SK-N-SH (cell line): ENCODE measurements around the gene DDAH1. TPM values are rescaled to one million over a fixed set of nuclear protein-coding genes. Genes with fewer than 3 reads are reported as not detected.

ENCODE experiments used
- CTCF ChIA-PET: fragments of 300-600, 350-600 bp; formaldehyde crosslinking; extraction: SDS; loops from one replicate; lab custom pipeline; 2021; lab: Yijun Ruan, JAX
- POLR2A ChIA-PET: fragments of 350-600 bp; sonication (Branson Sonifier 250); formaldehyde crosslinking; extraction: SDS; loops from one replicate; lab custom pipeline; 2020; ENCODE audit warnings: antibody characterized with exemption, inconsistent platforms; lab: Yijun Ruan, JAX
- DNase-seq: peaks from one replicate; pipeline ENCODE4 v3.0.0; 2012
- H2AFZ ChIP-seq: fragments of 200-600 bp; sonication (generic); 2 replicates; pipeline ENCODE4 v1.8.1; 2016; ENCODE audit warnings: antibody characterized with exemption, mild to moderate bottlenecking, low read depth
- H3F3A ChIP-seq: fragments of 200-600 bp; sonication (generic); replicated peaks from 2 replicates; pipeline ENCODE3; 2016; ENCODE audit warnings: antibody characterized with exemption, mild to moderate bottlenecking; ENCODE audit not compliant: insufficient read depth
- H3K27ac ChIP-seq, 2 experiments: fragments of 200-500 bp in 1 of 2; fragments of 200-600 bp in 1 of 2; sonication (Bioruptor generic) in 1 of 2; sonication (generic), shearing (Covaris generic) in 1 of 2; 2 replicates each; pipeline versions ENCODE4 v1.5.1 to v1.6.1; 2014 to 2016; ENCODE audit warnings: low read depth in 2 of 2, inconsistent platforms in 1 of 2, low read length in 1 of 2, mild to moderate bottlenecking in 1 of 2, mixed read lengths in 1 of 2
- H3K27me3 ChIP-seq: fragments of 200-600 bp; sonication (generic), shearing (Covaris generic); 2 replicates; pipeline ENCODE4 v1.6.1; 2016; ENCODE audit warnings: mixed run types; ENCODE audit not compliant: insufficient read depth
- H3K36me3 ChIP-seq, 2 experiments: fragments of 200-500 bp in 1 of 2; fragments of 200-600 bp in 1 of 2; sonication (Bioruptor generic) in 1 of 2; sonication (generic) in 1 of 2; replicated peaks in 1 of 2; 2 replicates each; pipeline versions ENCODE3 to v1.5.1; 2014 to 2016; ENCODE audit warnings: low read length in 1 of 2, mild to moderate bottlenecking in 1 of 2; ENCODE audit not compliant: insufficient read depth in 2 of 2, control insufficient read depth in 1 of 2
- H3K4me1 ChIP-seq, 2 experiments: fragments of 200-500 bp in 1 of 2; fragments of 200-600 bp in 1 of 2; sonication (Bioruptor generic) in 1 of 2; sonication (generic), shearing (Covaris generic) in 1 of 2; 2 replicates each; pipeline versions ENCODE4 v1.5.1 to v1.6.1; 2014 to 2016; ENCODE audit warnings: low read depth in 1 of 2, low read length in 1 of 2, mixed run types in 1 of 2; ENCODE audit not compliant: insufficient read depth in 2 of 2, control insufficient read depth in 1 of 2
- H3K4me2 ChIP-seq: fragments of 200-600 bp; sonication (generic), shearing (Covaris generic); 2 replicates; pipeline ENCODE4 v1.6.1; 2017; ENCODE audit warnings: mixed run types
- H3K4me3 ChIP-seq, 2 experiments: fragments of 200-500 bp in 1 of 2; fragments of 200-600 bp in 1 of 2; sonication (Bioruptor generic) in 1 of 2; sonication (generic), shearing (Covaris generic) in 1 of 2; 2 replicates each; pipeline versions ENCODE4 v1.5.1 to v1.8.1; 2014 to 2016; ENCODE audit warnings: low read depth in 2 of 2, inconsistent platforms in 1 of 2, low read length in 1 of 2, mild to moderate bottlenecking in 1 of 2, mixed read lengths in 1 of 2, moderate library complexity in 1 of 2
- H3K79me2 ChIP-seq: fragments of 200-600 bp; sonication (generic); 2 replicates; pipeline ENCODE4 v1.8.1; 2017; ENCODE audit warnings: mild to moderate bottlenecking; ENCODE audit not compliant: insufficient read depth
- H3K9ac ChIP-seq: fragments of 200-600 bp; sonication (generic); 2 replicates; pipeline ENCODE4 v1.6.1; 2017; ENCODE audit warnings: mixed run types
- H3K9me2 ChIP-seq: fragments of 200-600 bp; sonication (generic); 2 replicates; pipeline ENCODE4 v1.6.1; 2017; ENCODE audit warnings: mixed run types
- H3K9me3 ChIP-seq: fragments of 200-600 bp; sonication (generic); 2 replicates; pipeline ENCODE4 v1.6.1; 2017; ENCODE audit warnings: mixed run types, mild to moderate bottlenecking, moderate library complexity
- H4K20me1 ChIP-seq: fragments of 200-600 bp; sonication (generic); 2 replicates; pipeline ENCODE4 v1.6.1; 2017; ENCODE audit warnings: mild to moderate bottlenecking, mixed run types; ENCODE audit not compliant: insufficient read depth
- CHD2 ChIP-seq: fragments of 150-350 bp; IDR thresholded peaks from 2 replicates; pipeline ENCODE4 v1.6.1; 2018; ENCODE audit warnings: low read length; ENCODE audit not compliant: partially characterized antibody
- ELF1 ChIP-seq: IDR thresholded peaks from 2 replicates; pipeline ENCODE4 v1.4.0; 2012
- FOSL2 ChIP-seq: IDR thresholded peaks from 2 replicates; pipeline ENCODE4 v1.4.0; 2012; ENCODE audit warnings: low read depth, mild to moderate bottlenecking, moderate library complexity, borderline replicate concordance
- FOXM1 ChIP-seq: IDR thresholded peaks from 2 replicates; pipeline ENCODE4 v1.4.0; 2012; ENCODE audit warnings: low read depth, mild to moderate bottlenecking
- NFIC ChIP-seq: IDR thresholded peaks from 2 replicates; pipeline ENCODE4 v1.4.0; 2012; ENCODE audit warnings: borderline replicate concordance
- RAD21 ChIP-seq: IDR thresholded peaks from 2 replicates; pipeline ENCODE4 v1.6.1; 2012; ENCODE audit warnings: mild to moderate bottlenecking, low read length
- RCOR1 ChIP-seq: fragments of 150-350 bp; IDR thresholded peaks from 2 replicates; pipeline ENCODE4 v1.6.1; 2017; ENCODE audit warnings: antibody characterized with exemption, low read length
- RXRA ChIP-seq: IDR thresholded peaks from 2 replicates; pipeline ENCODE4 v1.4.0; 2012; ENCODE audit warnings: low read depth, mild to moderate bottlenecking, borderline replicate concordance
- SIN3A ChIP-seq: IDR thresholded peaks from 2 replicates; pipeline ENCODE4 v1.6.1; 2012; ENCODE audit warnings: low read depth, mild to moderate bottlenecking, low read length, moderate library complexity, borderline replicate concordance
- SMC3 ChIP-seq: IDR thresholded peaks from 2 replicates; pipeline ENCODE4 v1.6.1; 2012; ENCODE audit warnings: low read depth, low read length, improper control_type of control experiment
- TAF1 ChIP-seq: IDR thresholded peaks from 2 replicates; pipeline ENCODE4 v1.6.1; 2012; ENCODE audit warnings: low read depth, mild to moderate bottlenecking, low read length, moderate library complexity, borderline replicate concordance
- TEAD4 ChIP-seq: IDR thresholded peaks from 2 replicates; pipeline ENCODE4 v1.4.0; 2012; ENCODE audit warnings: mild to moderate bottlenecking, borderline replicate concordance; ENCODE audit not compliant: insufficient read depth
- YY1 ChIP-seq: IDR thresholded peaks from 2 replicates; pipeline ENCODE4 v1.4.0; 2012; ENCODE audit warnings: low read depth, mild to moderate bottlenecking
- WGBS: methylation state at CpG from one replicate; pipeline ENCODE4 v1.1.6; 2017; ENCODE audit warnings: low lambda C conversion rate; 5-methylcytosine and 5-hydroxymethylcytosine counted together
- polyA plus RNA-seq, 3 experiments: library from polyadenylated mRNA; depleted of rRNA; stranded (reverse); fragments of >200 nt; gene quantifications; 2 replicates each; pipeline ENCODE4 v1.2.3, GENCODE V29; 2012
- TF ChIP-seq, protein P1 (sequence below): IDR thresholded peaks from 2 replicates; pipeline ENCODE4 v1.6.1; 2012; ENCODE audit warnings: mild to moderate bottlenecking, low read depth, low read length, moderate library complexity
- TF ChIP-seq, protein P2 (sequence below): fragments of 150-350 bp; IDR thresholded peaks from 2 replicates; pipeline ENCODE4 v1.6.1; 2017; ENCODE audit warnings: antibody characterized with exemption, low read length, low read depth, borderline replicate concordance
- TF ChIP-seq, protein P3 (sequence below): IDR thresholded peaks from 2 replicates; pipeline ENCODE4 v1.4.0; 2012; ENCODE audit warnings: low read depth, borderline replicate concordance
- TF ChIP-seq, protein P4 (sequence below): IDR thresholded peaks from 2 replicates; pipeline ENCODE4 v1.4.0; 2012; ENCODE audit warnings: low read depth

The DDAH1 gene
- polyA plus RNA-seq, 1 of the 3 experiments (the other 2 are of a cell fraction): 64.3 TPM

DNA sequence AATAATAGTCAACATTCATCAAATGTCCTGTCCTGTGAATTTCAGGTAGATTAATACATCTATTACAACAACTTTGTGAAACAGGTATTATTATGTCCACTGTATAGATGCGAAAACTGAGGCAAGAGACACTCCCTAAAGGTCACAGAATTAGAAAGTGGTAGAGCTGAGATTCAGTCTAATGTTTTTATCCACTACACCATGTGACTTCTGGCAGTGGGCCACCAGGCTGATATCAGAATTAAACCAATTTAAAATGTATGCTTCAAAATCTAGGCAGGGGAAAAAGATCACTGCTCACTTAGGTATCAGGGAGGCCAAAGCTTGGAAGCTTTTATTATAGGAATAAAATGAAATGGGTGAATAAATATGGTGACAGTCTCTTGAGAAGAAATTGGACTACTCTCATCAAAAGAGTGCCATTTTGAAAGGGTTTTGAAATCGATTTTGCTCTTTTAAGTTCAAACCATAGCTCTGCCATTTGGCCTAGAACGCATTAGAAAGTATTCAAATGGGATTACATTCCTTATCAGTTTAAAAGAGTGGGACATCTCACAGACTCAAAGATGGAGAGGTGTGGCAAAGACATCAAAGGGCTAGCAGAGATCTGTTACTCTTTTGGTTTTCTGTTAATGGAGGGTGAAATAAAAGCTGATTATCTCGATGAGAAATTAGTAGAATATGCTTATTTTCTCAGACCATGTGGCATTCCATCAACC lies 1.9 kb downstream of the DDAH1 start:
- Histone ChIP-seq H3K36me3 (no peaks in the 10 kb centered on the region), H4K20me1 (peaks cover 4% of the 10 kb centered on the region; the same call in 1 of the 2 replicates), H3K79me2 (peaks cover 99% of the 10 kb centered on the region), H3K27ac (peak overlapping the region; percentile 88 to 96), H3K9me3 (no peaks in the 10 kb centered on the region), H3K4me3 (peak overlapping the region; percentile 80), H3K9me2 (no peaks in the 10 kb centered on the region), H3F3A (peaks cover 3% of the 10 kb centered on the region), H3K9ac (peak overlapping the region; percentile 98), H3K4me2 (peak overlapping the region; percentile 88), H3K27me3 (no peaks in the 10 kb centered on the region), H2AFZ (no peak overlapping the region), H3K4me1 (peaks cover 33 to 47% of the 10 kb centered on the region in 2 experiments)
- 41% methylated on average over 4 of the region's 4 CpGs for WGBS
- CTCF ChIA-PET: interaction anchor here (0.7 to 8.8 kb wide), 11 partner anchors 13 to 240 kb away, joined by 3 to 69 read pairs (median 3); partner anchors contain the start of gene CCN1
- POLR2A ChIA-PET: interaction anchor here (0.6 to 1.5 kb wide), 2 partner anchors 28 to 39 kb away, joined by 3 read pairs; no protein-coding TSS in a partner anchor
- 0 out of 2 replicates have a peak, but pooled peaks have one; percentile 50 for TF ChIP-seq YY1
- TF ChIP-seq, protein P1, sequence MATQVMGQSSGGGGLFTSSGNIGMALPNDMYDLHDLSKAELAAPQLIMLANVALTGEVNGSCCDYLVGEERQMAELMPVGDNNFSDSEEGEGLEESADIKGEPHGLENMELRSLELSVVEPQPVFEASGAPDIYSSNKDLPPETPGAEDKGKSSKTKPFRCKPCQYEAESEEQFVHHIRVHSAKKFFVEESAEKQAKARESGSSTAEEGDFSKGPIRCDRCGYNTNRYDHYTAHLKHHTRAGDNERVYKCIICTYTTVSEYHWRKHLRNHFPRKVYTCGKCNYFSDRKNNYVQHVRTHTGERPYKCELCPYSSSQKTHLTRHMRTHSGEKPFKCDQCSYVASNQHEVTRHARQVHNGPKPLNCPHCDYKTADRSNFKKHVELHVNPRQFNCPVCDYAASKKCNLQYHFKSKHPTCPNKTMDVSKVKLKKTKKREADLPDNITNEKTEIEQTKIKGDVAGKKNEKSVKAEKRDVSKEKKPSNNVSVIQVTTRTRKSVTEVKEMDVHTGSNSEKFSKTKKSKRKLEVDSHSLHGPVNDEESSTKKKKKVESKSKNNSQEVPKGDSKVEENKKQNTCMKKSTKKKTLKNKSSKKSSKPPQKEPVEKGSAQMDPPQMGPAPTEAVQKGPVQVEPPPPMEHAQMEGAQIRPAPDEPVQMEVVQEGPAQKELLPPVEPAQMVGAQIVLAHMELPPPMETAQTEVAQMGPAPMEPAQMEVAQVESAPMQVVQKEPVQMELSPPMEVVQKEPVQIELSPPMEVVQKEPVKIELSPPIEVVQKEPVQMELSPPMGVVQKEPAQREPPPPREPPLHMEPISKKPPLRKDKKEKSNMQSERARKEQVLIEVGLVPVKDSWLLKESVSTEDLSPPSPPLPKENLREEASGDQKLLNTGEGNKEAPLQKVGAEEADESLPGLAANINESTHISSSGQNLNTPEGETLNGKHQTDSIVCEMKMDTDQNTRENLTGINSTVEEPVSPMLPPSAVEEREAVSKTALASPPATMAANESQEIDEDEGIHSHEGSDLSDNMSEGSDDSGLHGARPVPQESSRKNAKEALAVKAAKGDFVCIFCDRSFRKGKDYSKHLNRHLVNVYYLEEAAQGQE: no peak
- no peak for TF ChIP-seq TEAD4
- 0 out of 2 replicates have a peak, but pooled peaks have one; percentile 31 for TF ChIP-seq RCOR1
- no peak for DNase-seq

DNA sequence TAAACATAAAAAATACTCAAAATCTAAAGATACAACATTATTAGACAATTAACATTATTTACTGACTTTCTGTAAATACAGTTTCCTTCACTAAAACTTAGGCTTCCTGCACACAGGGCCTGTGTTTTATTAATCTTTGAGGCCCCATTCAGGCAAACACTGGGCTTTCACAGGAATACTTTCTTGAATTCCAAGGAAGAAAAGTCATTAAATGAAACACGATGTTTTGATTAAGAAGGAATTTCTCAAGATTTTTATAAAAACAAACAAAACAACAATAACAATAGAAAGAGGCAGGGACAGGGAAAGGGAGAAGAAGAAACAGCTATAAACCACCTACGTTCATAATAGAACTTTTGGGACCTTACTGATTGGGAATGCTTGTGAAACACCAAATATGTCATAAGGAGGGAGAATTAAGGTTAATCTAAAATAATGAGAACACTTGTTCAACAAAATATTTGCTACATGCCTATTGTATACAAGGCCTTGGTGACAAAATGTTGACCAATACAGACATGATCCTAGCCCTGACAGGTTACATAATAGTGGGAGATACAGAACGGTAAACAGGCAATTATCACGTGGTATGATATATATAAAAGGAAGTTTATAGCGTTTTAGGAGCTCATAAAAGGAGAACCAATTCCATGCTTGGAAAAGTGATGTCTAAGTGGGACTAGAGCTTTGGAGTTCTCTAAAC lies 3.6 kb downstream of the DDAH1 start:
- peak overlapping the region; percentile 88 to 96 for H3K27ac ChIP-seq
- H3K9me2 ChIP-seq: no peaks in the 10 kb centered on the region
- no peak overlapping the region for H3K9ac ChIP-seq
- peaks cover 4% of the 10 kb centered on the region; the same call in 1 of the 2 replicates for H4K20me1 ChIP-seq
- H3F3A ChIP-seq: peaks cover 3% of the 10 kb centered on the region
- peaks cover 33 to 55% of the 10 kb centered on the region in 2 experiments for H3K4me1 ChIP-seq
- WGBS: 60% methylated on average over 5 of the region's 5 CpGs
- H3K79me2 ChIP-seq: peaks cover 100% of the 10 kb centered on the region
- POLR2A ChIA-PET: no interaction called here
- peak overlapping the region in 1 of 2 experiments; percentile 11; a peak in 2 of 4 replicates for H3K4me3 ChIP-seq
- H3K36me3 ChIP-seq: peaks cover 0 to 4% of the 10 kb centered on the region in 2 experiments
- H2AFZ ChIP-seq: no peak overlapping the region; the same call in 1 of the 2 replicates
- H3K9me3 ChIP-seq: no peaks in the 10 kb centered on the region
- no peak for DNase-seq
- CTCF ChIA-PET: interaction anchor here (2.5 to 8.8 kb wide), 2 partner anchors 153 to 231 kb away, joined by 9 to 69 read pairs; no protein-coding TSS in a partner anchor
- H3K4me2 ChIP-seq: peak overlapping the region; percentile 88
- no peaks in the 10 kb centered on the region for H3K27me3 ChIP-seq
- TF ChIP-seq YY1 (no peak), CHD2 (no peak), ELF1 (no peak), FOXM1 (no peak), TAF1 (no peak), RAD21 (no peak), NFIC (no peak), SIN3A (no peak), FOSL2 (no peak), RXRA (no peak), SMC3 (no peak)
- TF ChIP-seq, protein P2, sequence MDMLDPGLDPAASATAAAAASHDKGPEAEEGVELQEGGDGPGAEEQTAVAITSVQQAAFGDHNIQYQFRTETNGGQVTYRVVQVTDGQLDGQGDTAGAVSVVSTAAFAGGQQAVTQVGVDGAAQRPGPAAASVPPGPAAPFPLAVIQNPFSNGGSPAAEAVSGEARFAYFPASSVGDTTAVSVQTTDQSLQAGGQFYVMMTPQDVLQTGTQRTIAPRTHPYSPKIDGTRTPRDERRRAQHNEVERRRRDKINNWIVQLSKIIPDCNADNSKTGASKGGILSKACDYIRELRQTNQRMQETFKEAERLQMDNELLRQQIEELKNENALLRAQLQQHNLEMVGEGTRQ: no peak
- TF ChIP-seq, protein P3, sequence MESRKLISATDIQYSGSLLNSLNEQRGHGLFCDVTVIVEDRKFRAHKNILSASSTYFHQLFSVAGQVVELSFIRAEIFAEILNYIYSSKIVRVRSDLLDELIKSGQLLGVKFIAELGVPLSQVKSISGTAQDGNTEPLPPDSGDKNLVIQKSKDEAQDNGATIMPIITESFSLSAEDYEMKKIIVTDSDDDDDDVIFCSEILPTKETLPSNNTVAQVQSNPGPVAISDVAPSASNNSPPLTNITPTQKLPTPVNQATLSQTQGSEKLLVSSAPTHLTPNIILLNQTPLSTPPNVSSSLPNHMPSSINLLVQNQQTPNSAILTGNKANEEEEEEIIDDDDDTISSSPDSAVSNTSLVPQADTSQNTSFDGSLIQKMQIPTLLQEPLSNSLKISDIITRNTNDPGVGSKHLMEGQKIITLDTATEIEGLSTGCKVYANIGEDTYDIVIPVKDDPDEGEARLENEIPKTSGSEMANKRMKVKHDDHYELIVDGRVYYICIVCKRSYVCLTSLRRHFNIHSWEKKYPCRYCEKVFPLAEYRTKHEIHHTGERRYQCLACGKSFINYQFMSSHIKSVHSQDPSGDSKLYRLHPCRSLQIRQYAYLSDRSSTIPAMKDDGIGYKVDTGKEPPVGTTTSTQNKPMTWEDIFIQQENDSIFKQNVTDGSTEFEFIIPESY: no peak
- TF ChIP-seq, protein P4, sequence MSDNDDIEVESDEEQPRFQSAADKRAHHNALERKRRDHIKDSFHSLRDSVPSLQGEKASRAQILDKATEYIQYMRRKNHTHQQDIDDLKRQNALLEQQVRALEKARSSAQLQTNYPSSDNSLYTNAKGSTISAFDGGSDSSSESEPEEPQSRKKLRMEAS: no peak
